NK-92 treated with Interleukin-12 subunit alpha and Interleukin-12 subunit beta, amount 100 ng/mL, for 24 hours (cell line): ENCODE data around the gene SRF.

Experiments
- DNase-seq: peaks from one replicate; lab custom pipeline; 2025; lab: John Stamatoyannopoulos, UW

The SRF gene

GRCh38 chr6:43147691-43148477 lies 23.2 kb upstream of the SRF start:
- no peak for DNase-seq

GRCh38 chr6:43149265-43149664 lies 21.8 kb upstream of the SRF start:
- DNase-seq: no peak

GRCh38 chr6:43150051-43150751 lies 20.9 kb upstream of the SRF start:
- DNase-seq: no peak

DNA sequence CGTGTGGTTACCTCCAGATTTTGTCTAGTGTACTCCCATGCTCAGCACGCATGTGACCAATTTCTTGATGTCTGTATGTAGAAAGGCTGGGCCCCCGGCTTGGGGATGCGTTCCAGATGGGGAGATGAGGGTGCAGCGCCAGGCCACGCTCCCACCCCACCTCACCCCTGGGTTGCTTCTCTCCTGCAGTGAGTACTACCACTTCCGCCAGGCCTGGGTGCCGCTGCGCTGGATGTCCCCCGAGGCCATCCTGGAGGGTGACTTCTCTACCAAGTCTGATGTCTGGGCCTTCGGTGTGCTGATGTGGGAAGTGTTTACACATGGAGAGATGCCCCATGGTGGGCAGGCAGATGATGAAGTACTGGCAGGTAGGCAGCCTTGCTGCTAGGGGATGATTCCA lies 11.5 kb upstream of the SRF start:
- no peak for DNase-seq

DNA sequence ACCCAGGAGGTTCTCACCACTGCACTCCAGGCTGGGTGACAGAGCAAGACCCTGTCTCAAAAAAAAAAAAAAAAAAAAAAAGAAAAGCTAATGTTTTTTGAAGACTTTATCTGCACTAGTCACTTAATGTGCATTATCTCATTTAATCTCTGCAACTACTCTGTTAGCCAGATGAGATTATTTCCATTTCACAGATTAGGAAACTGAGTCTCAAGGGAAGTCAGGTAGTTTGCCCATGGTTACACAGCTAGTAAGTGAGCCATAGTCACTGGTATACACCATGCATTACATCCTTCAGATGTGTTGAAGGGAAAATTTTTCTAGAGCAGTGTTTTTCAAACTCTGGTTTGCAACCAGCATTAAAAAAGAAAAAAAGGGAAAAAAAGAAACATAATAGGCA lies 7.2 kb upstream of the SRF start:
- DNase-seq: no peak

DNA sequence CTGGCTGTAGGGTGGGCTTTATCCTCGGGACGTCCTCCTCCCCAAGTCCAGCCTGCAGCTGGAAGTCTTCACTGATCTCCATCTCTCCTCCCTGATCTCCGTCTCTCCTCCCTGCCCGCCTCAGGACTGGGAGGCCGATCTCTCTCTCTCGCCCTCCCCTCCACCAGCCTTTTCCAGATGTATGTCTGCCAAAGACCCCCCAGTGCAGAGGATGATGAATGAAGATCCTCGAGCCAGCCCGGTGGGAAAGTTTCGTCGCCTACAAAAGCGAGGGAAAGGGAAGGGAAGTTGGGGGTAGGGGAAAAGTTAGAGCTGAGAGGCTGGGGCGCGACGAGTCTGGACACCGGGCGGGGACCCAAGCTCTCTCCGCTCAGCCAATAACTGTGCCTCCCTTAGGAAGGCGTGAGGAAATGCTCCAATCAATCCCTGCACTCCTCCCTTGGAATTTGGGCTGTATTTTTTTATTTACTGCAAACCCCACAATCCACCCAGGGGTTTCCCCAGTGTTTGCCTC lies 595 bp upstream of the SRF start:
- DNase-seq: no peak

GRCh38 chr6:43171707-43172103 lies 636 bp downstream of the SRF start:
- DNase-seq: no peak

DNA sequence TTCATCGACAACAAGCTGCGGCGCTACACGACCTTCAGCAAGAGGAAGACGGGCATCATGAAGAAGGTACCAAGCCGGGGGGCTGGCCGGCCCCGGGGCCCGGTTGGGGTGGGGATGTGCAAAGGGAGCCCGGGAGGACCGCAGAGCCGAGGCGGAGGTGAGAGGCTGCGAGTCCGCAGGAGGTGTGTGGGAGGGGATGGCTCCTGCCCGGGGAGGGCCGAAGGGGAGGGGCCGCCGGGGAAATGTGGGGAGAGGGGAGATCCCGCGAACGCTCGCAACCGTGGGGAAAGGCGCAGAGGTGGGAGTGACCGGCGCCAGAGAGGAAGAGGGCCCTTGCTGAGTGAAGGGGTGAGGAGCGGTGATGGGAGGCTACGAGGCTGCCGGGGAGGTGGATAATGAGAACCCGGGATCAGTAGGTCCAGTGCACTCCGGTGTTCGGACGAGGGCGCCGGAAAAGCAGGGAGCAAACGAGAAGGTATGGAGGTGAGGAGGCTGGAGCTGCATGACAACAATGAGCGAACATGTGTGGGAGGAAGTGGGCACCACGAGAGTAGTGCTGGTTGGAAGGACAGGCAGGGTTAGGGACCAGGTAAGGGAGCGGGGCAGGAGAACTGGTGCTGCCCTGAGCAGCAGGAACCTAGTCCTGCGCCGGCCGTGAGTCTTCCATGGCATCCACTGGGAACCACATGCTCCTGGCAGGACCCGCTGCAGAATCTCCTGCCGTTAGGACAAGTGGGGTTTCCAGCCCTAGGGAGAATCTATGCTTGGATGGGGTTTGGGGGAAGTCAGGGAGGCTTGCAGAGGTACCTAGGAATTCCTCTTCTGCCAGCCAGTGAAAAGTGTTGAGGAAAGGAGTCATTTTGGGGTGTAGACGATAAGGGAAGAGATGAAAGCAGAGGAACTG lies 1.3 kb downstream of the SRF start:
- peak; percentile 47 for DNase-seq

GRCh38 chr6:43173591-43174262 lies 2.7 kb downstream of the SRF start:
- no peak for DNase-seq

- peak; percentile 90 for DNase-seq
These were observed 3.4 kb downstream of the SRF start for GRCh38 chr6:43174263-43175112.

DNA sequence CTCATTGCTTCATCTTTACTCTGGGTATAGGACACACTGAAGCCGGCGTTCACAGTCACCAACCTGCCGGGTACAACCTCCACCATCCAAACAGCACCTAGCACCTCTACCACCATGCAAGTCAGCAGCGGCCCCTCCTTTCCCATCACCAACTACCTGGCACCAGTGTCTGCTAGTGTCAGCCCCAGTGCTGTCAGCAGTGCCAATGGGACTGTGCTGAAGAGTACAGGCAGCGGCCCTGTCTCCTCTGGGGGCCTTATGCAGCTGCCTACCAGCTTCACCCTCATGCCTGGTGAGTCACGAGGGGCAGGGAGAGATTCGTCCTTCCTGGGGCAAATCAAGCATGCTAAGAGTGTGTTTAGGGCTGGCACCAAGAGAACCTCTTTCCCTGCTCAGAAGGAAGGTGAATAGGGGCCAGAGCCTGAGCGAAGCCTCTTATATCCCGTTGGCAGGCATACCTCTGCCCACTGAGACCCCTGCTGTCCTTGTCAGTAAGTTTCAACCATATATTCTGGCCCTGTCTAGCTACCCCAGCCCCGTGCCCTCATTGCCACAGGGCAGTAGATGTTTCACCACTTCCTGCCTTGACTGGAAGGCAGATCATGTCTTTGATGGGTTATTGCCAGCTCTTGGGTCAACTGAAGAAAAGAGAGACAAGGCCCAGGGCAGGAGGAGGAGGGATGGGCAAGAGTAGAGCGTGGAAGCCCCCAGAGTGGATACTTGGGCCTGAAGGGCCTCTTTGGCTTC lies 4.8 kb downstream of the SRF start:
- DNase-seq: no peak

DNA sequence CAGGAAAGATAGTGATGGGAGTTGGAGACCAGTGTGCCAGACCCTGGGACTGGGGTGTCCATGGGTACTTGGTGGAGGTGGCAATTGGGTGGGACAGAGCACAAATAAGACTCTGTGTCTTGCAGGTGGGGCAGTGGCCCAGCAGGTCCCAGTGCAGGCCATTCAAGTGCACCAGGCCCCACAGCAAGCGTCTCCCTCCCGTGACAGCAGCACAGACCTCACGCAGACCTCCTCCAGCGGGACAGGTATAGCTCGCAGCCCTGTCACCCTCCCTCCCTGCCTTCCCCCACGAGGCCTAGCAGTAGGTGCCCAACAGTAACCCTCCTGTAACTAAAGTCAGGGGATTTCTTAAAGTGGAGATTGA lies 5.3 kb downstream of the SRF start:
- no peak for DNase-seq

- no peak for DNase-seq
These were observed 7.1 kb downstream of the SRF start for GRCh38 chr6:43178150-43178549.

GRCh38 chr6:43178951-43179830 lies 8.1 kb downstream of the SRF start:
- DNase-seq: no peak

GRCh38 chr6:43180058-43180457 lies 9.0 kb downstream of the SRF start:
- no peak for DNase-seq

DNA sequence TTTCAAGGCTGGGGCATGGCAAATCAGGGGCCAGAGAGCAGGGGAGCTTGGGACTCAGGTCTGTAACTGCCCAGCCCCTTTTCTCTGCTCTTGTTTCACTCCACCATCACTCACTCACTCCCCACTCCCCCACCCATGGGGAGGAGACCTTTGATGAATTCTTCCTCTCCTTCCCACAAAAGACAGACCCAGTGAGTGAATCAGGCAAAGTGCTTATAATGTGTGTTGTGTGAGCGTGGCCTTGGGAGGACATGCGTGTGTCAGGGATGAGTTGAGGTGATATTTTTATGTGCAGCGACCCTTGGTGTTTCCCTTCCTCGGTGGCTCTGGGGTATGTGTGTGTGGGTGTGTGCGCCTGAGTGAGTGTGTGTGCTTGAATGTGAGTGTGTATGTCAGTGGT lies 9.9 kb downstream of the SRF start:
- DNase-seq: no peak

DNA sequence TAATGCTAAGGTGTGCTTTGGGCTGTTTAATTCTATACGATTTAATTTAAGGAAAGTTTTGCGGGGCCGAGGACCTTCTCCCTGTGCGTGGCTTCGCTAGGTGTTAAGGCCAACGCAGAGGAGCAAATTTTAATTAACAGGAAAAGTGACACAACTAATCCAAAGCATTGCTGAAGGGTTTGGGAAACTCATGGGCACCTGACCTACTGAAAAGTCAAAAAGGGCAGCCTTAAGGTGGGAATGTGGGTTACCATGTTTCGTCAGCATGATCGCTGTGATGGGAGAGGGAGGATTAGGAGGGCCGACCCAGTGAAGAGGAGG lies 10.5 kb downstream of the SRF start:
- no peak for DNase-seq

DNA sequence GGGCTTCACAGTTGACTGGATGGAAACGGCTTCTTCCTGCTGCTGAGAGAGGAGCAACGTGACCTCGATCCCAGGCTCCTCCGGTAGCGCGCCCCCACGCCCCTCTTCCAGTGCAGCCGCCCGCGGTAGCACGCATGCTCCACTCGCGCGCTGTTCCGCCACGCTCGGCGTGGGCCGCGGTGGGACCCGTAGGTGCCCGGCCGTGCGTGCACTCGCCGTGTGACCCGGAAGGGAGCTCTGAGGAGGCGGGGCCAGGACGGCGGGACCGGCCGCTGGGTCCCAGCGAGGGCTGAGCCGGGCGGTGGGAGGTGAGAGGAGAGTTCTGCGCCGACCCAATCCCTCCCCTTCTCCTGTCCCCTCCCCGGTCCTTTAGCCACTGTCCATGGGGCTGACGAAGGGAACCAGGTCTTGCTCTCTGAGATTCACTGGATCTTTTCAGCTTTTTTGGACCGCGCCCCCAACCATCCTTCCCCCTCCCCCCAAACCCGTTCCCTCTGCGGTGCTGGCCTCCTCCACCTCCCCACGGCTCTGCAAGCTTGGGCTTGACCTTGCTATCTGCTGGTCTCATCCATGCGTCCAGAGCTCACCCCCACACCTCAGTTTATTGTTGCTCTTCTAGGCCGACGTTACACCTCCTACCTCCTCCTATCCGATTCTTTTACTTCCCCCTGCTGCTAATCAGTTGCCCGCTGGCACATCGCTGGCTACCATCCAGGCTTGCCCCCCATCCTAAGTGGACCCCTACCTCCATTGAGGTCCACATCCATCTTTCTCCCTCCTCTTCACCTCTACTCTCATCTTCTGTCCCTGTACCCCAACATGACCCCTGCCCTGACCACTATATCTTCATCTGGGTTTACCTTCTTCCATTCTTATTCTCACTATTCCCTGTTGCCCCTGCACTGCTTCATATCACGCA lies 11.1 kb downstream of the SRF start, which contains the start of gene CUL9:
CUL9 (plus strand) TSS at position 255 of the 919 bp plus-strand sequence. CDS start 2,115 bp downstream, outside the sequence.
- DNase-seq: peak; percentile 77
